Sigmoid colon (tissue), 7 donors: ENCODE results near the gene PIKFYVE. TPM values are rescaled to one million over a fixed set of nuclear protein-coding genes. Genes with fewer than 3 reads are reported as not detected.
A peak's percentile ranks its signal among the peaks of the same experiment; 100 is the strongest.
"Not testable (repeated sequence)": the region's sequence is repeated elsewhere in the genome, so short reads cannot be mapped to it uniquely, and the experiment has no call there.

Experiments
- DNase-seq: peaks from one replicate; pipeline ENCODE4 v3.0.0-alpha.2; 2019
- H3K27ac ChIP-seq, 4 donors: fragments of 200-600 bp; sonication (generic); one replicate each; pipeline ENCODE4 v1.5.1; 2016 to 2019; ENCODE audit warnings: mild to moderate bottlenecking in 1 of 4
- H3K27me3 ChIP-seq, 3 donors: fragments of 200-600 bp; sonication (generic); one replicate each; pipeline ENCODE4 v1.5.1; 2019; ENCODE audit warnings: mild to moderate bottlenecking in 1 of 3
- H3K36me3 ChIP-seq, 4 donors: fragments of 200-600 bp; sonication (generic); one replicate each; pipeline ENCODE4 v1.5.1; 2016 to 2019
- H3K4me1 ChIP-seq, 4 donors: fragments of 200-600 bp; sonication (generic); one replicate each; pipeline ENCODE4 v1.5.1; 2017 to 2019
- H3K4me3 ChIP-seq, 4 donors: fragments of 200-600 bp; sonication (generic); one replicate each; pipeline ENCODE4 v1.5.1; 2017 to 2019; ENCODE audit warnings: mild to moderate bottlenecking in 2 of 4, moderate library complexity in 1 of 4
- H3K9me3 ChIP-seq, 4 donors: fragments of 200-600 bp in 3 of 4; sonication (generic) in 3 of 4; one replicate each; pipeline versions ENCODE4 v1.5.1 to v1.6.1; 2013 to 2019
- CTCF ChIP-seq, 4 experiments: fragments of 450-650 bp in 3 of 4; fragments of 200-600 bp in 1 of 4; IDR thresholded peaks; one replicate each; pipeline ENCODE4 v1.5.1; 2016 to 2019; ENCODE audit warnings: antibody characterized with exemption in 4 of 4, mild to moderate bottlenecking in 3 of 4, moderate library complexity in 2 of 4
- EP300 ChIP-seq, 4 donors: sonication (generic); formaldehyde crosslinking; IDR thresholded peaks; one replicate each; pipeline ENCODE4 v1.6.1; 2017; ENCODE audit warnings: antibody characterized with exemption in 4 of 4
- POLR2A ChIP-seq, 2 donors: fragments of 450-650 bp; IDR thresholded peaks; one replicate each; pipeline ENCODE4 v1.6.1; 2016; ENCODE audit warnings: antibody characterized with exemption in 2 of 2, mild to moderate bottlenecking in 2 of 2, moderate library complexity in 2 of 2
- POLR2AphosphoS5 ChIP-seq, 4 donors: sonication (generic); formaldehyde crosslinking; IDR thresholded peaks; one replicate each; pipeline ENCODE4 v1.6.1; 2017; ENCODE audit warnings: antibody characterized with exemption in 4 of 4
- WGBS, 2 donors: extraction: QIAGEN DNeasy Blood & Tissue Kit; methylation state at CpG; one replicate each; pipeline ENCODE4 v1.1.7; 2013; 5-methylcytosine and 5-hydroxymethylcytosine counted together
- intact Hi-C: fragments of 100-400 bp; cut with DNase I; formaldehyde crosslinking; loops from one replicate; pipeline ENCODE4 v1.15.1; 2023
- polyA plus RNA-seq, 3 donors: library from polyadenylated mRNA; stranded (reverse); fragments of 200-250 nt; gene quantifications; one replicate each; pipeline ENCODE4 v1.2.3, GENCODE V29; 2013
- total RNA-seq, 4 donors: library from RNA; depleted of rRNA; stranded (reverse); fragments of >200 nt; gene quantifications; one replicate each; pipeline ENCODE4 v1.1.0, GENCODE V29; 2016
- donor health status: healthy with polysubstance abuse.
- donor health status: Bipolar disorder and iron deficiency.
- donor health status: healthy.

The PIKFYVE gene
- total and polyA plus RNA-seq, 7 donors = 3.2 to 27.2 (median 22.1) TPM

GRCh38 chr2:208373460-208374089, 107.5 kb downstream of the PIKFYVE start:
- TF ChIP-seq EP300 (IDR thresholded peaks at IDR 0.05) (no peak), CTCF (IDR thresholded peaks at IDR 0.05) (peak in 3 of 4 experiments; percentile 50 to 80 (median 65))
- H3K9me3 ChIP-seq = no peaks in the 10 kb centered on the region
- no peak for DNase-seq
- H3K4me1 ChIP-seq = no peaks in the 10 kb centered on the region
- no peaks in the 10 kb centered on the region for H3K36me3 ChIP-seq
- H3K27ac ChIP-seq = no peak overlapping the region
- 42 to 51% methylated on average over 2 of the region's 2 CpGs for WGBS, 2 donors
- no peaks in the 10 kb centered on the region for H3K27me3 ChIP-seq
- intact Hi-C loops = no loop called here
- no peak overlapping the region for H3K4me3 ChIP-seq

GRCh38 chr2:208375491-208376068, 109.5 kb downstream of the PIKFYVE start:
- DNase-seq = no peak
- WGBS, 2 donors = 83 to 94% methylated on average over 1 of the region's 1 CpG
- no peak for TF ChIP-seq POLR2AphosphoS5 (IDR thresholded peaks at IDR 0.05)
- Histone ChIP-seq H3K9me3 (no peaks in the 10 kb centered on the region), H3K36me3 (no peaks in the 10 kb centered on the region), H3K4me1 (no peaks in the 10 kb centered on the region), H3K27ac (no peak overlapping the region), H3K27me3 (no peaks in the 10 kb centered on the region), H3K4me3 (no peak overlapping the region)
- intact Hi-C loops = no loop called here

GRCh38 chr2:208377344-208377860, 111.3 kb downstream of the PIKFYVE start:
- H3K4me1 ChIP-seq, intact Hi-C loops, H3K9me3 ChIP-seq, H3K4me3 ChIP-seq, H3K27me3 ChIP-seq, H3K27ac ChIP-seq, DNase-seq, H3K36me3 ChIP-seq: not testable (repeated sequence)
- 90 to 93% methylated on average over 37 to 38 of the region's 40 CpGs for WGBS, 2 donors

- H3K9me3 ChIP-seq = no peaks in the 10 kb centered on the region
- no peak for DNase-seq
- H3K4me3 ChIP-seq = no peak overlapping the region
- no peaks in the 10 kb centered on the region for H3K36me3 ChIP-seq
- 82 to 92% methylated on average over 3 of the region's 3 CpGs for WGBS, 2 donors
- H3K27ac ChIP-seq = no peak overlapping the region
- intact Hi-C loops = no loop called here
- no peaks in the 10 kb centered on the region for H3K27me3 ChIP-seq
- no peak for TF ChIP-seq CTCF (IDR thresholded peaks at IDR 0.05)
- TF ChIP-seq POLR2AphosphoS5 (IDR thresholded peaks at IDR 0.05) = no peak
- TF ChIP-seq POLR2A (IDR thresholded peaks at IDR 0.05) = no peak
- no peak for TF ChIP-seq EP300 (IDR thresholded peaks at IDR 0.05)
- H3K4me1 ChIP-seq = no peaks in the 10 kb centered on the region
These were observed 113.1 kb downstream of the PIKFYVE start for GRCh38 chr2:208379192-208379591.

- Histone ChIP-seq H3K9me3 (no peaks in the 10 kb centered on the region), H3K27me3 (peaks cover 0 to 7% (median 0%) of the 10 kb centered on the region in 3 donors), H3K36me3 (no peaks in the 10 kb centered on the region), H3K27ac (no peak overlapping the region), H3K4me1 (no peaks in the 10 kb centered on the region), H3K4me3 (no peak overlapping the region)
- intact Hi-C loops = no loop called here
- 47 to 77% methylated on average over 4 of the region's 4 CpGs for WGBS, 2 donors
- TF ChIP-seq POLR2AphosphoS5 (IDR thresholded peaks at IDR 0.05) (no peak), EP300 (IDR thresholded peaks at IDR 0.05) (no peak), CTCF (IDR thresholded peaks at IDR 0.05) (no peak), POLR2A (IDR thresholded peaks at IDR 0.05) (no peak)
- no peak for DNase-seq
These were observed 118.6 kb downstream of the PIKFYVE start for GRCh38 chr2:208384637-208385036.
